Lower leg skin (tissue), 3 donors: ENCODE results near the gene FRAS1.

Experiments
- POLR2A ChIP-seq, 2 donors: fragments of 450-650 bp; IDR thresholded peaks; one replicate each; pipeline ENCODE4 v1.6.1; 2016 to 2017; ENCODE audit warnings: antibody characterized with exemption in 2 of 2, mild to moderate bottlenecking in 1 of 2, moderate library complexity in 1 of 2
- TF ChIP-seq, protein P1 (sequence below), 3 donors: fragments of 450-650 bp; IDR thresholded peaks; one replicate each; pipeline ENCODE4 v1.5.1; 2016; ENCODE audit warnings: antibody characterized with exemption in 3 of 3, mild to moderate bottlenecking in 3 of 3, moderate library complexity in 2 of 3

GRCh38 chr4:78331965-78332364 is 274.8 kb downstream of the FRAS1 start:
- TF ChIP-seq, protein P1, sequence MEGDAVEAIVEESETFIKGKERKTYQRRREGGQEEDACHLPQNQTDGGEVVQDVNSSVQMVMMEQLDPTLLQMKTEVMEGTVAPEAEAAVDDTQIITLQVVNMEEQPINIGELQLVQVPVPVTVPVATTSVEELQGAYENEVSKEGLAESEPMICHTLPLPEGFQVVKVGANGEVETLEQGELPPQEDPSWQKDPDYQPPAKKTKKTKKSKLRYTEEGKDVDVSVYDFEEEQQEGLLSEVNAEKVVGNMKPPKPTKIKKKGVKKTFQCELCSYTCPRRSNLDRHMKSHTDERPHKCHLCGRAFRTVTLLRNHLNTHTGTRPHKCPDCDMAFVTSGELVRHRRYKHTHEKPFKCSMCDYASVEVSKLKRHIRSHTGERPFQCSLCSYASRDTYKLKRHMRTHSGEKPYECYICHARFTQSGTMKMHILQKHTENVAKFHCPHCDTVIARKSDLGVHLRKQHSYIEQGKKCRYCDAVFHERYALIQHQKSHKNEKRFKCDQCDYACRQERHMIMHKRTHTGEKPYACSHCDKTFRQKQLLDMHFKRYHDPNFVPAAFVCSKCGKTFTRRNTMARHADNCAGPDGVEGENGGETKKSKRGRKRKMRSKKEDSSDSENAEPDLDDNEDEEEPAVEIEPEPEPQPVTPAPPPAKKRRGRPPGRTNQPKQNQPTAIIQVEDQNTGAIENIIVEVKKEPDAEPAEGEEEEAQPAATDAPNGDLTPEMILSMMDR (IDR thresholded peaks at IDR 0.05): no peak
- TF ChIP-seq POLR2A (IDR thresholded peaks at IDR 0.05): no peak
